HG02610 (cell line): ENCODE data around the gene CRBN.

Experiments used
- ATAC-seq: cut with Tn5 transposase; IDR thresholded peaks from one replicate; pipeline ENCODE4 v1.9.1; 2021; ENCODE audit warnings: mild to moderate bottlenecking, moderate library complexity; ENCODE audit not compliant: unreplicated experiment

Gene CRBN

GRCh38 chr3:3117651-3118050, 61.8 kb downstream of the CRBN start:
- ATAC-seq = no peak

DNA sequence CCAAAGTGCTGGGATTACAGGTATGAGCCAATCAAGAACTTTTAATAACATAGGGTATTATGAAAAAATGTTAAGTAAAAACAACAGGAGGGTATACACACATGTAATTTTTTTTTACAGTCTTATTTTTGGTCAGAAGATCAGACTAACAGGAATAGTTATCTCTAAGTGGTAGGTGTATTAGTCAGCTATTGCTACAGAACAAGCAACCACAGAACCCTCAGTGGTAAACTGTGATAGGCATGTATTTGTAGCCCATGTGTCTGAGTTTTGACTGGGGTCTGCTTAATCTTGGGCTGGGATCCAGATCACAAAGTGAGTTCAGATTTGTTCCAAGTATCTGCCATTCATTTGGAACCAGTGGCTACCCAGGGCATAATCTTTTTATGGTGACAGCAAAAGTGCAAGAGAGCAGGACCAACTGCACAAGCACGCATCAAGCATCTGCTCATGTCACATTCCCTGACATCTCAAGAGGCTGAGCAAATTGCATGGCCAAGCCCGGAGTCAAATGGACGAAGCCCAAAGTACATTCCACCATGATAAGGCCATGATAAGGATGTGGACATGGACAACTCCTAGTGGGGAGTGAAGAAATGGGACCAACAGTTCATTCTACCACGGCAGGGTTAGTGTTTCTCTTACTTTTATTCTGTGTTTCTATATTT, 66.3 kb downstream of the CRBN start:
- no peak for ATAC-seq

- ATAC-seq = no peak
Observed at GRCh38 chr3:3110749-3111361, 68.6 kb downstream of the CRBN start.

DNA sequence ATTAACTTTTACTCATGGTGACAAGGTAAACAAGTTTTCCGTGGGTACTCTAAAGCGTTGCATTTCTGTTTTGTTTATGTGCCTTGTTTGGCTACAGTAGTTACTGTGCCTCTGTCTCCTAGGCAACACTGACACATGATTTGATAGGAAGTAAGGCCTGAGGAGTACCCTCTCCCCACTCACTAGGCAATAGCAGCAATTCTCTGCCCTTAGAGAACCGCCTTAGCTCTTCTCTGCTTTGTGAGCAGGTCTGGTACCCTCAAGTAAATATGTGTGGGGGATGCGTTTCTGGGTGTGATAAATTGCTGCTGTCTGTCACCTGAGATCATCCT, 69.2 kb downstream of the CRBN start, which contains the start of gene IL5RA:
TSS of gene IL5RA (minus strand) at position 76 of the 332 bp plus-strand sequence. CDS start 5,390 bp downstream, outside the sequence.
- no peak for ATAC-seq

DNA sequence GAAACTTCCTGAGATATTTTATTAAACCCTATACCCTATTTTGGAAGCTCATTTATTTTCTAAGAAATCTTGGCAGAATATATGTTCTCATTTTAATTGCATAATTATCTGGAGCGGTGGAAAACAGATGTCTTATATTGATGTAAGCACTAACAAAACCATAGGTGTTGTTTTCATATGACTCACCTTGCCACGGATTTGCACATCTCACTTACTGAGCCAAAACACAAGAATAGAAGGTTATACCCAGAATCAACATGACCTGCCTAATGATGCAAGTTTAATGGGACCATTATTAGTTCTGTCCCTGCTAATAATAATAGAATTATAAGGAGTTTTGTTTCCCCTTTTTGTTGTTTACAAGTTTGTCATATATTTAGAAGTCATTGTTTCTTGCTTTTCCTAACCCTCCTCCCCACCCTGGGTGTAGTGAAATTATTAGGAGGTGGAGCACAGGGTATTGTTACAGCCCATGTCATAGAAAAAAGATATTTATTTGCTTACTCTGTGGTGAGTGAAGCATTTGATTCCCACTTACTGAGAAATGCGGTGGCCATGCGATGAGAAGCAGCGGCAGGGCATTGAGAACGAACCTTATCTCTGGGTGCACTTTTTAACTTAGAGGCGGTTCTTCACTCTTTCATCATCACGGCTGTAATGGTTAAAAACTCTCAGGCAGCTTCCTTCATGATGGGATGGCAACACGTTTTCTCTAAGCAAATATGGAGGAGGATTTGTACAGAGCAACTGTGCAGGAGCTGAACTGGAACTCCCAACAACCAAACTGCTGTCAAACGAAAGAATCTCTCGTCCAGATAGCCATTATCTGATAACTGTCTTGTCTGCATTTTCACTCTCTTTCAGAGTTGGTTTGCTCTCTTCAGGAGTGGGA, 69.8 kb downstream of the CRBN start:
- peak; percentile 94 for ATAC-seq

DNA sequence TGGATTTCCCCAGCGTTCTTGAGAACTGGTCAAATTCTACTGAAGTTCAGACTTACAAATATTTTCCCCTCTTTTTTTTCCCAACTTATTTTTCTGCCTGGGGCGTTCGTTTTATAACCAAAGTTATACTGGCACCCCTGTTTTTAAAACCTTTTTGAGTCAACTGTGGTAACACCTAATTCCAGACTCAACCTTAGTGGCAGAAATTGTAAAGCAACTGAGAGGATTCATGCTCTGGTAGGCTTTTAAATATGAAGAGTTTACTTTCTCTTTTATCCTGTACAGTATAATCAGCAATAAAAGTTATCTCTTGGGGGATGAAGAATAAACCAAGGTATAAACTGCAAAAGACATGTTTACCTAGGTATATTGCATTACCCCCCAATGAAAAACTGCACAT, 71.6 kb downstream of the CRBN start:
- no peak for ATAC-seq

DNA sequence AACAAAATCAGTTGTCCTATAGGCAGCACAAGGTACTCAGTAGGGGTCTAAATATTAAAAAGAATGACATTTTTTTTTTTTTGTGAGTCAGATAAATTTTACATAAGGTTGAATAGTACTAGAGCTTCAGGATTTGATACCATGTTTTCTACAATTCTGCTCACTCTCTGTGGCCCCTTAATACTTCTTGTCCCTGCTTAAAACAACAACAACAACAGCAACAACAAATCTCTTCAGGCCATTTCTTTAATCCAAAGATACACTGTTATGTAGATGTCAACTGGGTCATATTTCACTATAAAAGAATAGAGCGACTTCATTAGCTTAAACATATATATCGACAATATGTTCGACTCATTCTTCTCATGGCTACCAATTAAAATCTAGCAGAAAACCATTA, 72.3 kb downstream of the CRBN start:
- ATAC-seq = no peak

- no peak for ATAC-seq
Observed at GRCh38 chr3:3105815-3106214, 73.7 kb downstream of the CRBN start.

GRCh38 chr3:3105246-3105645, 74.2 kb downstream of the CRBN start:
- no peak for ATAC-seq

DNA sequence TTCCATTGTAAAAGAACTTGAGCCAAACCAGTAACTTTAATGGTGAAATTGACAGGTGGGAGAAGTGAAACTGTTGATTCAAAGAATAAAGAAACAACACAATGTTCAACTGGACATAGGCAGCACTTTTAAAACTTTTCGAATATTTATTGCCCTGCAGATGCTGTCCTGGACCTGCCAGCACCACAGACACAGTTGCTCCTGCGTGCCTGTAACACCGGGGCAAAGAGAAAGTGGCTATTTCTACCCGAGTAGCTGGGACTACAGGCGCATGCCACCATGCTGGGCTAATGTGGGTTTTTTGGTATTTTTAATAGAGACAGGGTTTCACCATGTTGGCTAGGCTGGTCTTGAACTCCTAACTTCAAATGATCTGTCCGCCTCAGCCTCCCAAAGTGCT, 76.7 kb downstream of the CRBN start:
- ATAC-seq = no peak

- peak; percentile 45 for ATAC-seq
Observed at GRCh38 chr3:3101660-3102458, 77.6 kb downstream of the CRBN start.
